Epithelial cell of esophagus (primary cell): ENCODE measurements around the gene TMEM147.
A peak's percentile ranks its signal among the peaks of the same experiment; 100 is the strongest.

Experiments
- DNase-seq: peaks from one replicate; pipeline ENCODE4 v3.0.0; 2010; ENCODE audit warnings: low read depth
- H3K4me3 ChIP-seq: 2 replicates; pipeline ENCODE4 v1.5.1; 2011; ENCODE audit warnings: mild to moderate bottlenecking, low read length, control low read depth
- CTCF ChIP-seq: IDR thresholded peaks from 2 replicates; pipeline ENCODE4 v1.5.1; 2011; ENCODE audit warnings: low read depth, mild to moderate bottlenecking, low read length, control low read depth, inconsistent platforms; ENCODE audit not compliant: insufficient read depth; ENCODE audit errors: missing control alignments

TMEM147 gene

GRCh38 chr19:35539314-35539713 lies 6.1 kb upstream of the TMEM147 start:
- no peak for DNase-seq
- H3K4me3 ChIP-seq: no peak overlapping the region
- TF ChIP-seq CTCF: no peak

GRCh38 chr19:35539850-35540249 lies 5.6 kb upstream of the TMEM147 start:
- no peak for DNase-seq
- TF ChIP-seq CTCF: no peak
- no peak overlapping the region for H3K4me3 ChIP-seq

GRCh38 chr19:35540356-35540927 lies 5.0 kb upstream of the TMEM147 start:
- H3K4me3 ChIP-seq: no peak overlapping the region
- no peak for DNase-seq
- TF ChIP-seq CTCF: no peak

GRCh38 chr19:35542209-35542608 lies 3.2 kb upstream of the TMEM147 start:
- DNase-seq: no peak
- no peak for TF ChIP-seq CTCF
- no peak overlapping the region for H3K4me3 ChIP-seq

GRCh38 chr19:35543280-35544109 lies 1.9 kb upstream of the TMEM147 start:
- no peak overlapping the region for H3K4me3 ChIP-seq
- no peak for TF ChIP-seq CTCF
- no peak for DNase-seq

GRCh38 chr19:35544110-35544802 lies 1.2 kb upstream of the TMEM147 start:
- no peak for DNase-seq
- peak overlapping the region; percentile 75 for H3K4me3 ChIP-seq
- TF ChIP-seq CTCF: no peak
